Prostate gland (tissue), 2 donors: ENCODE results near the gene AKAP13. TPM values are rescaled to one million over a fixed set of nuclear protein-coding genes. Genes with fewer than 3 reads are reported as not detected.

Experiments used
- DNase-seq: peaks from one replicate; pipeline ENCODE4 v3.0.0-alpha.2; 2019; ENCODE audit warnings: low spot score
- H3K27ac ChIP-seq, 2 donors: fragments of 200-600 bp; sonication (generic); 2 replicates each; pipeline ENCODE4 v1.5.1; 2017 to 2019
- H3K27me3 ChIP-seq: fragments of 200-600 bp; sonication (generic); replicated peaks from 2 replicates; pipeline ENCODE4 v1.5.1; 2019; ENCODE audit not compliant: insufficient read depth
- H3K36me3 ChIP-seq, 2 donors: fragments of 200-600 bp; sonication (generic); 1 replicate in 1 of 2; 2 replicates in 1 of 2; pipeline versions ENCODE4 v1.5.1 to v1.8.1; 2017 to 2019
- H3K4me1 ChIP-seq: fragments of 200-600 bp; sonication (generic); replicated peaks from 2 replicates; pipeline ENCODE4 v1.5.1; 2019
- H3K4me3 ChIP-seq, 2 donors: fragments of 200-600 bp; sonication (generic); 2 replicates each; pipeline ENCODE4 v1.5.1; 2017 to 2019
- H3K9me3 ChIP-seq: fragments of 200-600 bp; sonication (generic); 2 replicates; pipeline ENCODE4 v1.5.1; 2017
- CTCF ChIP-seq, 4 experiments: fragments of 200-600 bp in 2 of 4; fragments of 450-650 bp in 2 of 4; sonication (generic) in 2 of 4; IDR thresholded peaks; 1 replicate in 3 of 4; 2 replicates in 1 of 4; pipeline ENCODE4 v1.5.1; 2016 to 2019; ENCODE audit warnings: antibody characterized with exemption in 4 of 4, mild to moderate bottlenecking in 2 of 4, moderate library complexity in 2 of 4
- POLR2A ChIP-seq: fragments of 450-650 bp; IDR thresholded peaks from one replicate; pipeline ENCODE4 v1.6.1; 2016; ENCODE audit warnings: antibody characterized with exemption, mild to moderate bottlenecking
- POLR2AphosphoS5 ChIP-seq: sonication (generic); formaldehyde crosslinking; IDR thresholded peaks from one replicate; pipeline ENCODE4 v1.6.1; 2017; ENCODE audit warnings: antibody characterized with exemption
- WGBS: methylation state at CpG from one replicate; pipeline ENCODE4 v1.1.5; 2018; 5-methylcytosine and 5-hydroxymethylcytosine counted together
- intact Hi-C: fragments of 100-400 bp; cut with DNase I; formaldehyde crosslinking; loops from one replicate; pipeline ENCODE4 v1.14.2; 2022
- total RNA-seq, 2 donors: library from RNA; depleted of rRNA; stranded (reverse); fragments of >200 nt; gene quantifications; one replicate each; pipeline ENCODE4 v1.1.0, GENCODE V29; 2016

Gene AKAP13
- total RNA-seq, 2 donors from 2014 or later: 102 to 195 TPM

GRCh38 chr15:85403745-85404144 lies 23.3 kb downstream of the AKAP13 start:
- TF ChIP-seq POLR2A: no peak
- no peak for TF ChIP-seq POLR2AphosphoS5
- TF ChIP-seq CTCF (IDR thresholded peaks at IDR 0.05): no peak
- Histone ChIP-seq H3K4me3 (no peak overlapping the region), H3K36me3 (no peaks in the 10 kb centered on the region), H3K9me3 (no peaks in the 10 kb centered on the region), H3K4me1 (peaks cover 8% of the 10 kb centered on the region), H3K27ac (no peak overlapping the region), H3K27me3 (no peaks in the 10 kb centered on the region)
- DNase-seq: no peak
- intact Hi-C loops: no loop called here
- WGBS: 85% methylated on average over 5 of the region's 5 CpGs

- no peaks in the 10 kb centered on the region for H3K36me3 ChIP-seq
- H3K9me3 ChIP-seq: no peaks in the 10 kb centered on the region
- TF ChIP-seq CTCF (IDR thresholded peaks at IDR 0.05) (no peak), POLR2AphosphoS5 (no peak), POLR2A (no peak)
- H3K4me3 ChIP-seq: no peak overlapping the region
- intact Hi-C loops: no loop called here
- peak overlapping the region; percentile 31 to 41 for H3K27ac ChIP-seq
- DNase-seq: no peak
- H3K27me3 ChIP-seq: no peaks in the 10 kb centered on the region
- WGBS: 47% methylated on average over 4 of the region's 4 CpGs
- H3K4me1 ChIP-seq: peaks cover 8% of the 10 kb centered on the region
Observed at GRCh38 chr15:85404176-85404917, 23.9 kb downstream of the AKAP13 start.

- Histone ChIP-seq H3K9me3 (no peaks in the 10 kb centered on the region), H3K27ac (peak overlapping the region; percentile 31 to 41), H3K27me3 (no peaks in the 10 kb centered on the region), H3K4me1 (peaks cover 8% of the 10 kb centered on the region), H3K4me3 (no peak overlapping the region), H3K36me3 (no peaks in the 10 kb centered on the region)
- DNase-seq: peak; percentile 27
- intact Hi-C loops: no loop called here
- 11% methylated on average over 7 of the region's 7 CpGs for WGBS
- TF ChIP-seq CTCF (IDR thresholded peaks at IDR 0.05) (no peak), POLR2AphosphoS5 (peak; percentile 45)
Observed at GRCh38 chr15:85404918-85405866, 24.8 kb downstream of the AKAP13 start.

- TF ChIP-seq POLR2AphosphoS5 (no peak), POLR2A (no peak), CTCF (IDR thresholded peaks at IDR 0.05) (no peak)
- no peaks in the 10 kb centered on the region for H3K27me3 ChIP-seq
- WGBS: 95% methylated on average over 4 of the region's 4 CpGs
- no peak overlapping the region for H3K27ac ChIP-seq
- no peak for DNase-seq
- H3K4me1 ChIP-seq: peaks cover 8% of the 10 kb centered on the region
- H3K36me3 ChIP-seq: no peaks in the 10 kb centered on the region
- intact Hi-C loops: no loop called here
- H3K4me3 ChIP-seq: no peak overlapping the region
- H3K9me3 ChIP-seq: no peaks in the 10 kb centered on the region
Observed at GRCh38 chr15:85406916-85407315, 26.5 kb downstream of the AKAP13 start.
